Fibroblast of skin of right quadriceps (primary cell): Measurements from ENCODE around the gene BICD1.

ENCODE experiments used
- DNase-seq: peaks from one replicate; pipeline ENCODE4 v3.0.0-alpha.2; 2013

BICD1 gene

GRCh38 chr12:32104572-32105355 is 1.9 kb upstream of the BICD1 start:
- DNase-seq: no peak

GRCh38 chr12:32105986-32106516 is 596 bp upstream of the BICD1 start:
- DNase-seq: no peak

- peak; percentile 74 for DNase-seq
Observed at GRCh38 chr12:32107359-32108267, 966 bp downstream of the BICD1 start.

DNA sequence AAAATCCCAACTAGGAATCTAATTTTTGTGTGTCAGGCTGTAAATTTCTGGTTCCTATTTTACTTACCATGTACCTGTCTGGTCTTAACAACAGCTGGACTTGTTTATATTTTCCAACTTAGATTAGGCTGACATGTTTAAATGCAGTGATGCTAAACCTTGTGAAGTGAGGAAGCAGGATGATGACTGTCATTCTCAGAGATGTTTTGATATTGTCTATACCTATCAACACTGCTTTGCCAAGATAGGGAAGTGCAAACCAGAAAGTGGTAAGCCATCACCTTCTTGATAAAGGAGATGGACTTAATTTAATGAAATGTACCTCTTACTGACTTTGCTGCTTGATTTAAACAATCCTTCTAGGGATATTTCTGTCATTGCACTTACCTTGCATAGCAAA is 2.1 kb downstream of the BICD1 start:
- DNase-seq: no peak

DNA sequence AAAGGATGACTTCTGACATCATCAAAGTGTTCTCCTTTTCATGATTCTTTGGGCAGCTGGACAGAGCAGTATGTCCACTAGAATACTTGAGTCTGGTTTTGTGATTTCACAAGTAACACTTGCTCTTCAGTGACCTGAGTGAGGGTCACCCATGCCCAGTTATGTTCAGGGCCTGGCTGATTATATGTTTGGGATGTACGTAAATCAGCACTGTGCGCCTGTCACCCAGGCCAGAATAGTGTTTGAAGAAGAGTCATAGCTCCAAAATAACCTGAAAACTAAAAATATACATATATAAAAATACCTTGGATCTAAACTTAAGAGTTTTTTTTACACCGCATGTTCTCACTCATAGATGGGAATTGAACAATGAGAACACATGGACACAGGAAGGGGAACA is 3.8 kb downstream of the BICD1 start:
- no peak for DNase-seq

DNA sequence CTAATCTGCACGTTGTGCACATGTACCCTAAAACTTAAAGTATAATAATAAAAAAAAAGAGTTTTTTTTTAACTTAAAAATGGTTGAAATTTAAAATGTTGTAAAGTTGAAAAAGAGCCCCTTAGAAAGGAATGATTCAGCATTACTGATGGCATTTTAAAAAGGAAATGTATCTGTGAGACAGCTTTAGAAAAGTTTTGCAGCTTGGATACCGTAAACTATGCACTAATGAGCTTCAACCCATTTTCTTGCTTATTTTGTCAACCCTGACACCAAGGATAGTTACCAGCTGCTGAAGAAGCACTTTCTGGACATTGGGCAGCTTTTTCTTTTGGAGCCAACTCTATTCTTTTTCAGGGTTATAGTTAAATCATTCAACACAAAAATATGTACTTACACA is 4.3 kb downstream of the BICD1 start:
- no peak for DNase-seq

DNA sequence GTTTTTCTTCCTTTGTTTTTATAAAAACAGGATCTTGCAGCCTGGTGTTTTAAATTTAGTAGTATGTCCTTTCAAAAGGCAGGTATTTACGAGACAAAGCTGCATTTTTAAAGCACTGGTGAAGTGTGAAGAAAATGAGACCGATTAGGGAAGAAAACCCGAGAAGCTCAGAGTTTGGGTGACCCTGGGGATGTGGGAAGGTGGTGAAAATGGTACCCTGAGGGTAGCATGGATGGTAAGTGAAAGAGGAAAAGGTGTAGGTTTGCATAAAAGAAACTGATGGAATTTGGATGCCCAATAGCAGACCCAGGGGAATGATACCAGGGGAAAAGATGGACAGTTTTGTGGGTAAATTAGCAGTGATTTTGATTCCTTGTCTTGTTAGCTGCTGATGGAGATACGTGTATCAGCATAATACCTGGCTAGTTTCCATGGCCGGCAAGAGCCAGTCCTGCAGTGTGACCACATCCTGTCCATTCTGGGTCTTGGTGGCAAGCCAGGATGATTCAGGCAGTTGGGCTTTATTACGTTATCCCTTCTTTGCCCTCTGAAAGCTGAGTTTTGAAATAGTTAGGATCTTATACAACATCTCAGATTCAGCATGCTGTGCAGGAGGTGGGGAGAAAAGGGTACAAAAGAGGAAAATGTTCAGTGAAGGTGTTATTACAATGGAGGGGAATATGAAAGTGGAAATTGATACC is 8.9 kb downstream of the BICD1 start:
- peak; percentile 99 for DNase-seq

DNA sequence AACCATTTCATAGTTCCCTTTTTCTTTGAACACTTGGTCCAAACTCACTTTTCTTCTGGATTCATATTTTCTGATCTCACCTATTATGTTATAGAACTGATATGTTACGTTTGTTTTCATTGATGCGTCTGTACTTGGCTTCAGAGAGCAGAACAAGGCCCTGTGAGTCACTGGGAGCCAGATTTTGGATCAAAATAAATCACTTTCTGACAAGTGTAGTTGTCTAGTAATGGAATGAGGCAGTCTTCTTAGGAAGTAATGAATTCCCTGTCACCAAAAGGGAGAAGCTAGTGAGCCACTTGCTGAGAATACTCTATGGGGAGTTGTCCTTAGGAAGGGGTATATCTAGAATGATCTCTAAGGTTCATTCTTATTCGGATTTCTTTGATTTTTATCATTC is 10.2 kb downstream of the BICD1 start:
- DNase-seq: peak; percentile 70

DNA sequence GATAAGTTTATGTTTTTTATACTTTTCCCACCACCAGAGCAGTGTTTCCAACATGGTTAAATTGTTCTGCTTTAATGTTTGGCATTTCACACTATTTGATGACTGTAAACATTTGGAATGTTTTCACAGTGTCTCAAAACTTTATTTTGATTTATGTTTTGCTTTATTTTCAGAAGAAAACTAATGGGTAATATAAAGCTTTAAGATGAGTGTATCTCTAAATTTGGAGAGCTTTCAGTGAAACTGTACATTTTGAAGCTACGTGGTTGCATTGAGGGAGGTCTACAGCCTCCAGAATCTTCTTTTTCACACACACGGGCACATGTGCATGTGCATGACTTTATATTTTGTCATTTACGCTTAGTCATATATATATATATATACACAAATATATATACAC is 10.7 kb downstream of the BICD1 start:
- DNase-seq: peak; percentile 77

GRCh38 chr12:32118806-32119205 is 12.2 kb downstream of the BICD1 start:
- no peak for DNase-seq

DNA sequence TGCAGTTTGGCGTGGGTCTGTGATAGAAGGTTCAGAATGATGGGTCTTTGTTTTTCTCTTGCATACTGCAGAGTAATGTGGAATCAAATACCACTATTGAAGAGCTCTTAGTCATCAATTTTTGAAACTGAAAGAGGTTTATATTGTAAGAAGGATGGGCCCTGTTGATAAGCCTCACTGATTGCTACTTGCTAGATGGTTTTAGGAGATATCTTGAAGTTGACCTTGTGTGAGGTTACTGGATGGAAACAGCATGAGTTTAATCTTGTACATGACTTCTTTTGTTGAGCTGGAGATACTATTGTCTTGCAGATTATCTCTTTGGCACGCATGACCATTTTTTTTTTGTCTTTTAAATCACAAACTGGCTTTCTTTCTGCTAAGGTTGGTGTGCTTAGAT is 13.8 kb downstream of the BICD1 start:
- DNase-seq: no peak

DNA sequence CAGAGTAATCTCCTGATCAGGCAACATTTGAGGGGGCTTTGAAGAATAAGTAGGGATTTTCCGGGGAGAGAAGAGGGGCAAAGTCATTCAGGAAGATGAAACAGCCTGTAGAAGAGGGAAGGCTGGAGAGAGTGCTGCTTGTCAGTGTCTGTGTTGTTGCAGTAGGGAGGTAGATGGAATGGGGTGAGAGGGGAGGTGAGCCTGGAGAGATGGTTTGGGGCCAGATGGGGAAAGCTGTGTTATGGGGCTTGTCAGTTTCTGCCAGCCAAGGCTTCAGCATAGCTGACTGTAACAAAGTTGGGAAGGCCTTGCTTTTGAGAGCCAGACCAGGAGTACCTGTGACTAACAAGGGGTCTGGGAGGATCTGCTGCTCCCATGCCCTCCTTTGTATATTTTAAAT is 18.0 kb downstream of the BICD1 start:
- no peak for DNase-seq

DNA sequence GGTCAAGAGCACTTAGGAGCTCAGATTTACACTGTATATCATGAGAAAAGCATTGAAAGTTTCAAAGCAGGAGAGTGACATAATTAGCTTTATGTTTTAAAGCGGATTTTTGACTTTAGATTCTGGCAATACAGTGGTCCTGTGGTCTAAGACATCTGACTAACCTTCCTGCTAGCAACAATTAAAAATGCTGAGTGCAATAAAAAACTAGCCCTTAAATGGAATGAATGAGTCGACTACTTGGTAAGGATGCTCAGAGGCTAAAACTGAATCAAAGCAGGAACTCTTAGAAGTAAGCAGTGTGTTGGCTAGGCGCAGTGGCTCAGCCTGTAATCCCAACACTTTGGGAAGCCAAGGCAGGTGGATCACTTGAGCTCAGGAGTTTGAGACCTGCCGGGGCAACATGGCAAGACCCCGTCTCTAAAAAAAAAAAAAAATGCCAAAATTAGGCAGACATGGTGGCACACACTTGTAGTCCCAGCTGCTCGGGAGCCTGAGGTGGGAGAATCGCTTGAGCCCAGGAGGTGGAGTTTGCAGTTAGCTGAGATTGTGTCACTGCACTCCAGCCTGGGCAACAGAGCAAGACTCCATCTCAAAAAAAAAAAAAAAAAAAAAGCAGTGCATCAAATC is 18.9 kb downstream of the BICD1 start:
- DNase-seq: peak; percentile 81

GRCh38 chr12:32126720-32127119 is 20.1 kb downstream of the BICD1 start:
- peak; percentile 82 for DNase-seq

- no peak for DNase-seq
Observed at GRCh38 chr12:32131666-32132065, 25.0 kb downstream of the BICD1 start.

DNA sequence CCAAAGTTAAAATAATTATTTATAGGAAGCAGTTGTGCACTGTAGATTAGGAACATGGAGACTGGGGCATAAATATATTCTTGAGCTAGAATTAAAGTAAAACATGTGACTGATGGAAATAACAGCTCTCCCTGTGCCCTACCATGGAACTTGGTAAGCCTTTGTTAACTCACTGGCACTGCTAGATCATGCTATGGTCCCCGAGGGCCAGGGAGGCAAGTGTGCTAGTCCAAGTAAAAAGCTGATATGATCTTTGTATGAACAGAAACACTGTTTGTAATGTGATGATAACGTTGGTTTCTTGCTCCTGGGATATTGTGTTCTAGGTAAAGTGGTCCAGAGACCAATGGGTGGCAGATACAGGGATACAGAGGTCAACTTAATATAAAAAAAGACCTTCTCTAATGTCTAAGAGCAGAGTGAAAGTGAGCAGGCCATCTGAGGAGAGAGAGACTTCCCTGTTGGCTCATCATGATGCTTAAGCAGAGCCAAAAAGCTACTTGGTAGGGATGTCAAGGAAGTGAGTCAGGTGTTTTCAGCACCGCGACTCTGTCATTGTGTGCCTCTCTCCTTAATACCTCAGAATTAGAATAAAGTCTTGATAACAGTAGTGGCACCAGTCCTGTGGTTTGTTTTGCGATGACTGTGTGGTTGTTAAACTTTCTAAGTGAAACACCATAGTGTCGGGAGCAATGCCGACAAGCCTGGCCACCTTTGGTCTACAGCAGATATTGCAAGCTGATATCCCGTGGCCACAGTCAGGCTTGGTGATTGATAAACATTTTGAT is 27.6 kb downstream of the BICD1 start:
- DNase-seq: peak; percentile 56

DNA sequence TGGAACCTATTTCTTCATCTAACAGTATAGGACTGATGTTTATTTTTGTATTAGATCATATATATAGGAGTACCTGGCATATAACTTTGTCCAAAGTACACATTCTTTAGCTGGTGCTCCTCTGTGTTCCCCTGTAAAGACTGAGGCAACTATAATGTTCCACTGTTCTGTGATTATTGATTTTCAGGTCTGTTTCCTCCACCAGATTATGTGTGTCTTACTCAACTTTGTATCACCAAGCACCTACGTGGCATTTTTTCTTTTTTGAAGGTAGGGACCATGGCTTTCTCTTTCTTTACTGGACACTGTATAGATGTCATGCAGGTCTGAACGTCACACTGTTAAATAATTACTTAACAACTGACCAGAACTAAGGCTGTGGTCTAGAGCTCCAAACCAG is 29.3 kb downstream of the BICD1 start:
- DNase-seq: no peak

DNA sequence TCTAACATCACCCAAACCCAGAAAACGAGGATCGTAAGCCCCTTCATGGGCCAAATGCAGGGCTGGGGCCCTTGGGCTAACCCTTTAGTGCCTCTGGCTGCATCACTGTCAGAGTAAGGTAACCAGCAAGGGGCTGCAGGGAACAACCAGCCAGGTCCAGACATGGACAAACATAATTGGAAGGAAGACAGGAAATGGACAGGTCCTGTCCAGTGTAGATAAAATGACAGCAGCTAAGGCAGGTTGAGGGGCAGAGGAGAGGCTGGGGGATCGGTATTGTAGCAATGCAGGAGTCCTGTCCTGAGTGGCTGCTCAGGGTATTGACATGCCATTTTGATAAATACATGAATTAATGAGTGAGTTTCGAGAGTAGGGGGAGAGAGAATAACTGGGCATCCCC is 29.8 kb downstream of the BICD1 start:
- DNase-seq: no peak

- peak; percentile 42 for DNase-seq
Observed at GRCh38 chr12:32139064-32139421, 32.4 kb downstream of the BICD1 start.

GRCh38 chr12:32140877-32141276 is 34.2 kb downstream of the BICD1 start:
- no peak for DNase-seq

GRCh38 chr12:32145096-32145495 is 38.4 kb downstream of the BICD1 start:
- no peak for DNase-seq
